Central memory CD8-positive, alpha-beta T cell (primary cell): ENCODE measurements around the gene MRPL36.
A peak's percentile ranks its signal among the peaks of the same experiment; 100 is the strongest.
"Not testable (repeated sequence)": the region's sequence is repeated elsewhere in the genome, so short reads cannot be mapped to it uniquely, and the experiment has no call there.

Source experiments
- ATAC-seq: fragments of 150-1000 bp; cut with Tn5 transposase; replicated peaks from 2 replicates; pipeline ENCODE4 v1.10.0; 2022; ENCODE audit warnings: mild to moderate bottlenecking, moderate FRiP score, moderate number of reproducible peaks; ENCODE audit not compliant: poor library complexity, severe bottlenecking; ENCODE audit errors: extremely low read depth
- DNase-seq, 2 donors: peaks; one replicate each; pipeline ENCODE4 v3.0.0; 2021; ENCODE audit warnings: low spot score in 2 of 2
- H3K27ac Mint-ChIP-seq: one replicate; pipeline ENCODE4 v1.8.0; 2022; ENCODE audit warnings: low read depth, mild to moderate bottlenecking, moderate library complexity, mixed read lengths
- H3K27me3 Mint-ChIP-seq: one replicate; pipeline ENCODE4 v1.8.0; 2022; ENCODE audit warnings: mixed read lengths
- H3K36me3 Mint-ChIP-seq: one replicate; pipeline ENCODE4 v1.8.0; 2022; ENCODE audit warnings: mild to moderate bottlenecking, moderate library complexity, mixed read lengths; ENCODE audit not compliant: insufficient read depth
- H3K4me1 Mint-ChIP-seq: one replicate; pipeline ENCODE4 v1.8.0; 2022; ENCODE audit warnings: mixed read lengths
- H3K4me3 Mint-ChIP-seq: one replicate; pipeline ENCODE4 v1.8.0; 2022; ENCODE audit warnings: mild to moderate bottlenecking, moderate library complexity, mixed read lengths
- H3K9me3 Mint-ChIP-seq: one replicate; pipeline ENCODE4 v1.8.0; 2022; ENCODE audit warnings: mixed read lengths

The MRPL36 gene

DNA sequence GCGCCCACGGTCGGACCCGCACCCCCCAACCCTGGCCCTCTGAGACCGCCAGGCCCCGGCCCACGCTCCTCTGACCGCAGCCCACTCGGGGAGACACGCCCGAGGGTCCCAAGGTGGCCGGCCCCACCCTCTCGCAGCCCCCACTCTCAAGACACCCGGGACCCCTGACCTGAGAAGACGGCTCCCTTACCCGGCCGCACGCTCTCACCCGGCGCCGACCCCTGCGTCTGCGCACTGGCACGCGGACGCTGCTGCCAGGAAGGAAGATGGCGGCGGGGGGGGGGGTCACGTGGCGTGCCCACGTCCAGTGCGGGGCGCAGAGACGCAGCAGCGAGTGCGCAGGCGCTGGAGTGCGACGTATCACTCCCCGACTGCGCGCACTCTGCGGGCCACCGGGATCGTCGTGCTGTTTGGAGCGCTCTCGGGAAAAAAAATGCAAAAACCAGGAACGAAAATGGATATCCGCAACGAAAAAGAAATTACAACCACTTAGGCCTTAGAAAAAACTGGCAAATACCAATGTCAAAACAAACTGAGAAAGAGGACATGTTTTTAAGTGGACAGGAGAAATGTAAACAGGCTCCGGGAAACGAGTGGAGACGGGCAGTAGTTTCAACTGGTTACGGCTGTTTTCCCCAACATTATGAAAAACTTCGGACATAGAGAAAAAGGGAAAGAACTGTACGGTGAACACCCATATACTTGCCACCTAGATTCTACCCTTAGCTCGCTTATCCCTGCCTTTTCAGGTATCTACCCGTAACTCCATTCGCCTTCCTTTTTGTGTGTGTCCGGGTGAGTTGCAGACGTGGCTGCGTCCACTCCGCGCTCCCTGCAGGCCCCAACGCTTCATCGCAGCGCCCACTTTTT is at the start of gene MRPL36:
Gene MRPL36, minus strand, starts transcription at position 236 of the 870 bp plus-strand sequence. CDS start 902 bp downstream, outside the sequence.
- Mint-ChIP-seq H3K4me1 (peaks cover 66% of the 10 kb centered on the region), H3K9me3 (no peaks in the 10 kb centered on the region), H3K27me3 (no peaks in the 10 kb centered on the region), H3K27ac (peak within 1 kb of the TSS; percentile 97), H3K4me3 (peak within 1 kb of the TSS; percentile 98), H3K36me3 (peaks cover 30% of the 10 kb centered on the region)
- peak; percentile 77 for ATAC-seq
- DNase-seq = peak; percentile 74 to 76

DNA sequence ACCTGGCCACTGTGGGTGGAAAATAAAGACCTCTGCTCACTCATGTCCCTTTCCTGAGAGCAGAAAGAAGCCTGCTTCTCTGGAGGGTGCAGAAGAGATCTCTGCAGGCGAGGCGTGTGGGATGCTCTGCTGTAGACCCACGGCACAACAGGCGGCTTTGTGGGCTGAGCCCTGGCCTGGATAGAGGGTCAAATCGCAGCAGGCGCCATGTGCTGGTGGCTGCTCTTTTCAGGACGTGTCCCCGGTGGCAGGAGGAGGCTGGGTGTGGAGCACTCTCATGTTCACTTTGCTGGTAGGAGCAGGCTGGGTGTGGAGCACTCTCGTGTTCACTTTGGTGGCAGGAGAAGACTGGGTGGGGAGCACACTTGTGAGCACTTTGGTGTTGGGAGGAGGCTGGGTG is 48.0 kb upstream of the MRPL36 start:
- H3K27ac Mint-ChIP-seq = no peak overlapping the region
- no peak overlapping the region for H3K4me3 Mint-ChIP-seq

DNA sequence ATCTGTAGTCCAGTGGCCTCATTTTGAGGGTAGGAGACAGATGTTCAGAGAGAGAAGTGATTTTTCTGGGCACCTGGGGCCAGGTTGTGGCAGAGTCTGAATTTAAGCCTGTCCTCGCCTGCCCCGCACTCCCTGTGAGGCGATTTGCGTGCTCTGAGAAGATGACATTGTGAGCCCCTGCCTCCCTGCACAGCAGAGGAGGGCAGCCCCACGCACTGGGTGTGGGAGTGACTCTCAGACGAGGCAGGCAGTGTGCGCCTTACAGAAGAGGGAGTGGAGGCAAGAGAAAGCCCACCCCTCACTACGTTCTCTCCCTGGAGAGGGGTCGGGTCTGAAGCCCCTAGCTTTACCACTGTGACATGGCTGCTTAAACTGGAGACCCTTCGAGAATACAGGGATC is 47.4 kb upstream of the MRPL36 start:
- no peak overlapping the region for H3K27ac Mint-ChIP-seq
- no peak for DNase-seq
- H3K9me3 Mint-ChIP-seq = no peaks in the 10 kb centered on the region
- H3K4me3 Mint-ChIP-seq = no peak overlapping the region
- no peaks in the 10 kb centered on the region for H3K36me3 Mint-ChIP-seq
- no peaks in the 10 kb centered on the region for H3K4me1 Mint-ChIP-seq
- ATAC-seq = no peak
- peaks cover 23% of the 10 kb centered on the region for H3K27me3 Mint-ChIP-seq

More for the DNA sequence above, 48.0 kb upstream of the MRPL36 start:
- Mint-ChIP-seq H3K9me3 (no peaks in the 10 kb centered on the region), H3K27me3 (peaks cover 25% of the 10 kb centered on the region), H3K36me3 (no peaks in the 10 kb centered on the region), H3K4me1 (no peaks in the 10 kb centered on the region)
- no peak for ATAC-seq
- no peak for DNase-seq

DNA sequence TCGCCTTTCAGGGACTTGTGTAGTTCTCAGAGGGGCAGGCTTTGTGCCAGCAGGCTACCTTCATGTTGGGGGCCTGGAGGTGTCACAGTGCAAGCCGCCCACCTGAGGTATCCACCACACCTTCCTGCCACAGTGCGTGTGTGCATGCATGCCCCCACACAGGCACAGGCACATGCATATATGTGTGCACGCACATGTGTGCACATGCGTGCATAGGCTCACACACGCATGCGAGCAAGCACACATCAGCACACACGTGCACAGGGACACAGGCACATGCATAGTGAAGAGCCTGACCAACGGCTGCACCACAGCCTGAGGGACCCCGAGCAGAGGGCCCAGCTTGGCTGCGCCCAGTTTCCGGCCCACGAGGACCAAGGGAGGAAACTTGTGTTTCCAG is 46.9 kb upstream of the MRPL36 start:
- Mint-ChIP-seq H3K36me3 (no peaks in the 10 kb centered on the region), H3K27ac (no peak overlapping the region), H3K9me3 (no peaks in the 10 kb centered on the region), H3K27me3 (peaks cover 18% of the 10 kb centered on the region), H3K4me1 (no peaks in the 10 kb centered on the region), H3K4me3 (no peak overlapping the region)
- ATAC-seq (no peak), DNase-seq (no peak)

- H3K36me3 Mint-ChIP-seq = no peaks in the 10 kb centered on the region
- H3K4me3 Mint-ChIP-seq = no peak overlapping the region
- H3K27ac Mint-ChIP-seq = no peak overlapping the region
- peaks cover 10% of the 10 kb centered on the region for H3K27me3 Mint-ChIP-seq
- H3K9me3 Mint-ChIP-seq = no peaks in the 10 kb centered on the region
- H3K4me1 Mint-ChIP-seq = no peaks in the 10 kb centered on the region
- no peak for DNase-seq
- ATAC-seq = no peak
Observed at GRCh38 chr5:1845696-1846095, 46.1 kb upstream of the MRPL36 start.

GRCh38 chr5:1844708-1845436 is 45.2 kb upstream of the MRPL36 start:
- Mint-ChIP-seq H3K27ac (no peak overlapping the region), H3K4me1 (no peaks in the 10 kb centered on the region), H3K9me3 (no peaks in the 10 kb centered on the region), H3K36me3 (no peaks in the 10 kb centered on the region), H3K27me3 (peaks cover 15% of the 10 kb centered on the region), H3K4me3 (no peak overlapping the region)
- no peak for ATAC-seq
- no peak for DNase-seq

GRCh38 chr5:1843761-1844160 is 44.1 kb upstream of the MRPL36 start:
- not testable (repeated sequence) for ATAC-seq, DNase-seq, H3K27ac Mint-ChIP-seq, H3K4me1 Mint-ChIP-seq, H3K9me3 Mint-ChIP-seq, H3K36me3 Mint-ChIP-seq, H3K4me3 Mint-ChIP-seq
- H3K27me3 Mint-ChIP-seq = peaks cover 26% of the 10 kb centered on the region

GRCh38 chr5:1842004-1842819 is 42.6 kb upstream of the MRPL36 start:
- DNase-seq = no peak
- Mint-ChIP-seq H3K9me3 (no peaks in the 10 kb centered on the region), H3K36me3 (no peaks in the 10 kb centered on the region), H3K27me3 (peaks cover 19% of the 10 kb centered on the region), H3K27ac (no peak overlapping the region), H3K4me3 (no peak overlapping the region), H3K4me1 (no peaks in the 10 kb centered on the region)
- no peak for ATAC-seq

GRCh38 chr5:1840741-1841521 is 41.3 kb upstream of the MRPL36 start:
- no peaks in the 10 kb centered on the region for H3K36me3 Mint-ChIP-seq
- no peak overlapping the region for H3K27ac Mint-ChIP-seq
- H3K9me3 Mint-ChIP-seq = no peaks in the 10 kb centered on the region

DNA sequence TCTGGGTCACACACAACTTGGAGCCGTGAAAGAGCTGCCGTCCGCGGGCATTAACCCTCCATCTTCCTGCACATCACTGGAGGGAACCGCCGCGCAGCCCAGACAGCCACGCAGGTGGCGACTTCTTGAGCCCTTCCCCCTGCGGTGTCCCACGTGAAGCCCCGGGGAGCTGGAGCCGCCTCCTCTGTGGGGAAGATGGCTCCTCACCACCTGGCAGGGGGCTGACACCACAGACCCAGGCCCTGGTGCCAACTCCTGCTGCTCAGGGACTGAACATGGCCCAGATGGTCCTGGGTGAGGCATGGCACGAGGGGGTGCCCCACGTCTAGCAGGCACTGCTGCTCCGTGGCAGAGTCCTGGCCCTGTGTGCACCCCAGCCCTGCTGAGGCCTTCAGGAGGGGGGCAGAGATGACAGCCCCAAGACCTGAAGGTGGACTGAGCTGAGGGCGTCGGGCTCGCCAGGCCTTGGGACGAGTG is 40.5 kb upstream of the MRPL36 start:
- H3K4me1 Mint-ChIP-seq = no peaks in the 10 kb centered on the region
- H3K27ac Mint-ChIP-seq = no peak overlapping the region
- no peak for ATAC-seq

More at GRCh38 chr5:1840741-1841521, 41.3 kb upstream of the MRPL36 start:
- Mint-ChIP-seq H3K27me3 (peaks cover 21% of the 10 kb centered on the region), H3K4me3 (no peak overlapping the region), H3K4me1 (no peaks in the 10 kb centered on the region)
- no peak for ATAC-seq
- DNase-seq = no peak

GRCh38 chr5:1838013-1838412 is 38.4 kb upstream of the MRPL36 start:
- H3K4me1 Mint-ChIP-seq = no peaks in the 10 kb centered on the region
- H3K9me3 Mint-ChIP-seq = no peaks in the 10 kb centered on the region
- H3K27me3 Mint-ChIP-seq = peaks cover 43% of the 10 kb centered on the region
- DNase-seq = no peak
- H3K4me3 Mint-ChIP-seq = no peak overlapping the region
- H3K27ac Mint-ChIP-seq = no peak overlapping the region
- no peak for ATAC-seq
- H3K36me3 Mint-ChIP-seq = no peaks in the 10 kb centered on the region

More for the DNA sequence above, 40.5 kb upstream of the MRPL36 start:
- H3K4me3 Mint-ChIP-seq = no peak overlapping the region
- peaks cover 30% of the 10 kb centered on the region for H3K27me3 Mint-ChIP-seq
- no peaks in the 10 kb centered on the region for H3K36me3 Mint-ChIP-seq
- no peak for DNase-seq
- H3K9me3 Mint-ChIP-seq = no peaks in the 10 kb centered on the region
